HG03097 (cell line): ENCODE results near the gene BTG2.
A peak's percentile ranks its signal among the peaks of the same experiment; 100 is the strongest.
"Not testable (repeated sequence)": the region's sequence is repeated elsewhere in the genome, so short reads cannot be mapped to it uniquely, and the experiment has no call there.

ENCODE experiments used
- ATAC-seq: cut with Tn5 transposase; IDR thresholded peaks from one replicate; pipeline ENCODE4 v1.9.1; 2021; ENCODE audit not compliant: unreplicated experiment, low FRiP score

BTG2 gene

GRCh38 chr1:203304919-203305808, at the start of gene BTG2:
BTG2 (plus strand) TSS chr1:203305519; CDS start chr1:203305607, 88 bp downstream.
- ATAC-seq, result peak; percentile 71

- not testable (repeated sequence) for ATAC-seq
Observed at GRCh38 chr1:203256636-203257035, 48.7 kb upstream of the BTG2 start.

GRCh38 chr1:203263496-203263895, 41.8 kb upstream of the BTG2 start:
- ATAC-seq, result no peak

- ATAC-seq, result no peak
Observed at GRCh38 chr1:203264052-203264501, 41.2 kb upstream of the BTG2 start.

- no peak for ATAC-seq
Observed at GRCh38 chr1:203265541-203265940, 39.8 kb upstream of the BTG2 start.

- ATAC-seq, result not testable (repeated sequence)
Observed at GRCh38 chr1:203266140-203266539, 39.2 kb upstream of the BTG2 start.

GRCh38 chr1:203267347-203267846, 37.9 kb upstream of the BTG2 start:
- ATAC-seq, result no peak

GRCh38 chr1:203267912-203268311, 37.4 kb upstream of the BTG2 start:
- ATAC-seq, result no peak

GRCh38 chr1:203268901-203269653, 36.2 kb upstream of the BTG2 start:
- no peak for ATAC-seq

GRCh38 chr1:203269654-203270020, 35.7 kb upstream of the BTG2 start:
- no peak for ATAC-seq

- no peak for ATAC-seq
Observed at GRCh38 chr1:203270448-203270847, 34.9 kb upstream of the BTG2 start.

- no peak for ATAC-seq
Observed at GRCh38 chr1:203271018-203271743, 34.1 kb upstream of the BTG2 start.

GRCh38 chr1:203271962-203272632, 33.2 kb upstream of the BTG2 start:
- no peak for ATAC-seq

GRCh38 chr1:203272633-203273205, 32.6 kb upstream of the BTG2 start:
- ATAC-seq, result no peak

GRCh38 chr1:203273206-203273868, 32.0 kb upstream of the BTG2 start:
- peak; percentile 45 for ATAC-seq

- ATAC-seq, result no peak
Observed at GRCh38 chr1:203273869-203274602, 31.3 kb upstream of the BTG2 start.

- no peak for ATAC-seq
Observed at GRCh38 chr1:203274603-203275381, 30.5 kb upstream of the BTG2 start.
